Measurements from ENCODE around the gene TMEM38B. TPM values are rescaled to one million over a fixed set of nuclear protein-coding genes. Genes with fewer than 3 reads are reported as not detected.

TMEM38B gene
- total RNA-seq, 1 experiment from 2014 or later = 30.6 TPM

DNA sequence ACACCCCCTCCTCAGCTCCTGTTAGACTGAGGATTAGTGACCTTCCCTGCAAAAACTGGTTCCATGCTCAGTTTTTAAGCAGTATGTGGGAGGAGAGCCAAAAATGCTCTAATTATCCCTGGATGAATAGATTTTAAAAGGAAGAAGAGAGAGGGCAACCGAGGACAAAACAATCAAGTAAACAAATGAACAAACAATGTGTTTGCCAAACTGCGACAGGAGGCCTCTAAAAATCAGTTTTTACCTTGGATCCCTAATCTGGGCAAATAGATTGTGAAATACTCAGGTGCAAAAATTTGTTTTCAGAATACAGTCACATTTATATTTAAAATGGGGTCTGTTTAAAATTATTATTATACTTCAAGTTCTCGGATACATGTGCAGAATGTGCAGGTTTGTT, 23.6 kb upstream of the TMEM38B start:
- Histone ChIP-seq H3K4me3 (ENCODE audit: low read depth in 2 of 2, low read length in 2 of 2) (no peak overlapping the region), H3K27ac (ENCODE audit: low read length) (no peak overlapping the region), H3K27me3 (ENCODE audit: control insufficient read depth, insufficient read depth, low read length) (no peaks in the 10 kb centered on the region), H3K36me3 (ENCODE audit: control insufficient read depth, insufficient read depth, low read length) (no peaks in the 10 kb centered on the region), H3K4me1 (ENCODE audit: control insufficient read depth, insufficient read depth, low read length) (no peaks in the 10 kb centered on the region), H3K9me3 (ENCODE audit: control insufficient read depth, insufficient read depth, low read depth, low read length) (no peaks in the 10 kb centered on the region)
- intact Hi-C loops (cut with micrococcal nuclease; ENCODE audit: unreplicated experiment) = no loop called here
- DNase-seq (ENCODE audit: low read depth, low spot score) (no peak), ATAC-seq (no peak)
- ChIA-PET CTCF (no interaction called here), POLR2A (no interaction called here)
- TF ChIP-seq SIN3A (IDR thresholded peaks at IDR 0.05; ENCODE audit: borderline replicate concordance, insufficient read depth, low read depth, low read length) (no peak), CTCF (IDR thresholded peaks at IDR 0.05) (no peak), TCF7L2 (IDR thresholded peaks at IDR 0.05; ENCODE audit: low read depth, low read length) (no peak), POLR2AphosphoS5 (IDR thresholded peaks at IDR 0.05; ENCODE audit: low read depth, low read length) (no peak)
- BruUV-seq (replicated peaks) = no TSS peak
- in situ Hi-C loops (cut with HindIII; ENCODE audit: low pct_unique_long_range_greater_than_20kb, low sequenced_read_pairs) = no loop called here

DNA sequence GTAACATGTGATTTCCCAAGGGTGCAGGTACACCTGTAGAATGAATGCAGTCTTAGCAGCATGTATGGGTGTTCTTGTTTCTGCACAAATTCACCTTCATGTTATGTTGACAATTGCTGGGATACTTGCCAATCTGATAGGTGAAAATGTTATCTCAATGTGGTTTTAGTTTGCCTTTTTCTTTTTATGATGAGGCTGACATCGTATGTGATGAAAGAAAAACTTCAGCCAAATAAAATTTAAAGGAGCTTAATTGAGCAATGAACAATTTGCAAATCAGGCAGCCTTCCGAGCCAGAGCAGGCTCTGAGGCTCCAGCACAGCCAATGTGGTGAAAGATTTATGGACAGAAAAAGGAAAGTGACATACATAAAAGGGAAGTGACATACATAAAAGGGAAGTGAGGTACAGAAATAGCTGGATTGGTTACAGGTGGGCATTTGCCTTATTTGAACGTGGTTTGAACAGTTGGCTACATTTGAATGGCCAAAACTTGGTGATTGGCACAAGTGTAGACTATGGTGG, 21.6 kb upstream of the TMEM38B start:
- no peaks in the 10 kb centered on the region for H3K27me3 ChIP-seq (ENCODE audit: control insufficient read depth, insufficient read depth, low read length)
- no peak overlapping the region for H3K4me3 ChIP-seq (ENCODE audit: low read depth in 2 of 2, low read length in 2 of 2)
- no peaks in the 10 kb centered on the region for H3K4me1 ChIP-seq (ENCODE audit: control insufficient read depth, insufficient read depth, low read length)
- no peak for ATAC-seq
- no TSS peak for BruUV-seq (replicated peaks)
- no peak overlapping the region for H3K27ac ChIP-seq (ENCODE audit: low read length)
- ChIA-PET CTCF (no interaction called here), POLR2A (no interaction called here)
- H3K36me3 ChIP-seq (ENCODE audit: control insufficient read depth, insufficient read depth, low read length) = no peaks in the 10 kb centered on the region
- intact Hi-C loops (cut with micrococcal nuclease; ENCODE audit: unreplicated experiment) = no loop called here
- TF ChIP-seq TCF7L2 (IDR thresholded peaks at IDR 0.05; ENCODE audit: low read depth, low read length) (no peak), CTCF (IDR thresholded peaks at IDR 0.05) (no peak), POLR2AphosphoS5 (IDR thresholded peaks at IDR 0.05; ENCODE audit: low read depth, low read length) (no peak), SIN3A (IDR thresholded peaks at IDR 0.05; ENCODE audit: borderline replicate concordance, insufficient read depth, low read depth, low read length) (no peak)
- TF ChIP-seq, protein P1, sequence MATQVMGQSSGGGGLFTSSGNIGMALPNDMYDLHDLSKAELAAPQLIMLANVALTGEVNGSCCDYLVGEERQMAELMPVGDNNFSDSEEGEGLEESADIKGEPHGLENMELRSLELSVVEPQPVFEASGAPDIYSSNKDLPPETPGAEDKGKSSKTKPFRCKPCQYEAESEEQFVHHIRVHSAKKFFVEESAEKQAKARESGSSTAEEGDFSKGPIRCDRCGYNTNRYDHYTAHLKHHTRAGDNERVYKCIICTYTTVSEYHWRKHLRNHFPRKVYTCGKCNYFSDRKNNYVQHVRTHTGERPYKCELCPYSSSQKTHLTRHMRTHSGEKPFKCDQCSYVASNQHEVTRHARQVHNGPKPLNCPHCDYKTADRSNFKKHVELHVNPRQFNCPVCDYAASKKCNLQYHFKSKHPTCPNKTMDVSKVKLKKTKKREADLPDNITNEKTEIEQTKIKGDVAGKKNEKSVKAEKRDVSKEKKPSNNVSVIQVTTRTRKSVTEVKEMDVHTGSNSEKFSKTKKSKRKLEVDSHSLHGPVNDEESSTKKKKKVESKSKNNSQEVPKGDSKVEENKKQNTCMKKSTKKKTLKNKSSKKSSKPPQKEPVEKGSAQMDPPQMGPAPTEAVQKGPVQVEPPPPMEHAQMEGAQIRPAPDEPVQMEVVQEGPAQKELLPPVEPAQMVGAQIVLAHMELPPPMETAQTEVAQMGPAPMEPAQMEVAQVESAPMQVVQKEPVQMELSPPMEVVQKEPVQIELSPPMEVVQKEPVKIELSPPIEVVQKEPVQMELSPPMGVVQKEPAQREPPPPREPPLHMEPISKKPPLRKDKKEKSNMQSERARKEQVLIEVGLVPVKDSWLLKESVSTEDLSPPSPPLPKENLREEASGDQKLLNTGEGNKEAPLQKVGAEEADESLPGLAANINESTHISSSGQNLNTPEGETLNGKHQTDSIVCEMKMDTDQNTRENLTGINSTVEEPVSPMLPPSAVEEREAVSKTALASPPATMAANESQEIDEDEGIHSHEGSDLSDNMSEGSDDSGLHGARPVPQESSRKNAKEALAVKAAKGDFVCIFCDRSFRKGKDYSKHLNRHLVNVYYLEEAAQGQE (IDR thresholded peaks at IDR 0.05; ENCODE audit: insufficient read depth in 1 of 2, low read depth in 2 of 2, low read length in 1 of 2) = no peak
- DNase-seq (ENCODE audit: low read depth, low spot score) = no peak
- H3K9me3 ChIP-seq (ENCODE audit: control insufficient read depth, insufficient read depth, low read depth, low read length) = no peaks in the 10 kb centered on the region
- in situ Hi-C loops (cut with HindIII; ENCODE audit: low pct_unique_long_range_greater_than_20kb, low sequenced_read_pairs) = no loop called here

Data from Panc1 (cell line).